ENCODE results near the gene ISL2.

ISL2 gene

GRCh38 chr15:76330080-76330680, 6.4 kb upstream of the ISL2 start:
- ATAC-seq = peak; percentile 88
- TF ChIP-seq PPARA (CRISPR knock-in tag; IDR thresholded peaks at IDR 0.05; ENCODE audit: borderline replicate concordance) = no peak

- ATAC-seq = no peak
- TF ChIP-seq ZNF8 (CRISPR knock-in tag; IDR thresholded peaks at IDR 0.05) (no peak), ZNF70 (CRISPR knock-in tag; IDR thresholded peaks at IDR 0.05) (no peak), ESRRG (CRISPR knock-in tag; IDR thresholded peaks at IDR 0.05) (no peak), ZNF565 (CRISPR knock-in tag; conservative IDR thresholded peaks at IDR 0.05; ENCODE audit: low read depth) (no peak), ISL1 (CRISPR knock-in tag; IDR thresholded peaks at IDR 0.05) (no peak), ZFP3 (CRISPR knock-in tag; IDR thresholded peaks at IDR 0.05) (no peak), ZC3H10 (CRISPR knock-in tag; IDR thresholded peaks at IDR 0.05) (no peak), TOX (CRISPR knock-in tag; IDR thresholded peaks at IDR 0.05; ENCODE audit: borderline replicate concordance) (no peak), TCF4 (CRISPR knock-in tag; IDR thresholded peaks at IDR 0.05; ENCODE audit: borderline replicate concordance) (no peak), OSR1 (CRISPR knock-in tag; IDR thresholded peaks at IDR 0.05) (no peak), CSDC2 (CRISPR knock-in tag; IDR thresholded peaks at IDR 0.05) (no peak), TSHZ2 (CRISPR knock-in tag; IDR thresholded peaks at IDR 0.05) (no peak), CSRNP3 (CRISPR knock-in tag; IDR thresholded peaks at IDR 0.05) (no peak), RARB (CRISPR knock-in tag; IDR thresholded peaks at IDR 0.05) (no peak)
Measured at GRCh38 chr15:76332796-76333195, 3.8 kb upstream of the ISL2 start.

GRCh38 chr15:76333309-76333708, 3.3 kb upstream of the ISL2 start:
- ATAC-seq = no peak
- no peak for TF ChIP-seq ZNF8 (CRISPR knock-in tag; IDR thresholded peaks at IDR 0.05)
- no peak for TF ChIP-seq ZNF565 (CRISPR knock-in tag; conservative IDR thresholded peaks at IDR 0.05; ENCODE audit: low read depth)
- TF ChIP-seq ISL1 (CRISPR knock-in tag; IDR thresholded peaks at IDR 0.05) = no peak
- TF ChIP-seq TCF4 (CRISPR knock-in tag; IDR thresholded peaks at IDR 0.05; ENCODE audit: borderline replicate concordance) = no peak
- no peak for TF ChIP-seq OSR1 (CRISPR knock-in tag; IDR thresholded peaks at IDR 0.05)

GRCh38 chr15:76333720-76334437, 2.7 kb upstream of the ISL2 start:
- ATAC-seq = no peak
- TF ChIP-seq PATZ1 (CRISPR knock-in tag; IDR thresholded peaks at IDR 0.05; ENCODE audit: borderline replicate concordance) = no peak
- no peak for TF ChIP-seq TCF4 (CRISPR knock-in tag; IDR thresholded peaks at IDR 0.05; ENCODE audit: borderline replicate concordance)
- no peak for TF ChIP-seq ZFP30 (CRISPR knock-in tag; IDR thresholded peaks at IDR 0.05)
- no peak for TF ChIP-seq POU6F1 (CRISPR knock-in tag; IDR thresholded peaks at IDR 0.05; ENCODE audit: borderline replicate concordance, low read depth)
- TF ChIP-seq PPARA (CRISPR knock-in tag; IDR thresholded peaks at IDR 0.05; ENCODE audit: borderline replicate concordance) = no peak
- TF ChIP-seq CREB5 (CRISPR knock-in tag; IDR thresholded peaks at IDR 0.05; ENCODE audit: low read depth) = no peak
- no peak for TF ChIP-seq CSRNP3 (CRISPR knock-in tag; IDR thresholded peaks at IDR 0.05)
- no peak for TF ChIP-seq CSDC2 (CRISPR knock-in tag; IDR thresholded peaks at IDR 0.05)
- no peak for TF ChIP-seq ISL1 (CRISPR knock-in tag; IDR thresholded peaks at IDR 0.05)
- TF ChIP-seq ZNF70 (CRISPR knock-in tag; IDR thresholded peaks at IDR 0.05) = no peak
